ENCODE measurements around the gene CRLF2.

GRCh38 chrX:1202251-1202650 lies 10.2 kb downstream of the CRLF2 start:
- TF ChIP-seq POLR2AphosphoS5 (IDR thresholded peaks at IDR 0.05; ENCODE audit: low read length) (no peak), CEBPB (IDR thresholded peaks at IDR 0.05; ENCODE audit: borderline replicate concordance in 1 of 2, low read depth in 2 of 2, low read length in 2 of 2) (no peak), REST (IDR thresholded peaks at IDR 0.05; ENCODE audit: low read depth, low read length) (no peak), POLR2A (IDR thresholded peaks at IDR 0.05; ENCODE audit: low read depth, low read length) (no peak), CREM (IDR thresholded peaks at IDR 0.05; ENCODE audit: low read depth) (no peak), NR2C2 (IDR thresholded peaks at IDR 0.05; ENCODE audit: borderline replicate concordance, control insufficient read depth, insufficient read length, low read depth) (no peak), CTCF (IDR thresholded peaks at IDR 0.05 in 2 of 3, conservative IDR thresholded peaks at IDR 0.05 in 1 of 3; ENCODE audit: control insufficient read depth in 2 of 3, extremely low read depth in 1 of 3, insufficient read depth in 1 of 3, low read depth in 3 of 3, low read length in 3 of 3) (no peak), ESRRA (IDR thresholded peaks at IDR 0.05; ENCODE audit: low read length) (no peak), EZH2 (IDR thresholded peaks at IDR 0.05; ENCODE audit: borderline replicate concordance, control insufficient read depth, low read depth, low read length) (no peak), SREBF1 (IDR thresholded peaks at IDR 0.05; ENCODE audit: low read length) (no peak), SP1 (IDR thresholded peaks at IDR 0.05; ENCODE audit: low read depth, low read length) (no peak)

Data from GM12878 (cell line).